ENCODE results near the gene ARHGAP28. TPM values are rescaled to one million over a fixed set of nuclear protein-coding genes. Genes with fewer than 3 reads are reported as not detected.

ARHGAP28 gene
- total RNA-seq, 3 donors from 2014 or later, result 2.0 to 6.8 (median 2.6) TPM

DNA sequence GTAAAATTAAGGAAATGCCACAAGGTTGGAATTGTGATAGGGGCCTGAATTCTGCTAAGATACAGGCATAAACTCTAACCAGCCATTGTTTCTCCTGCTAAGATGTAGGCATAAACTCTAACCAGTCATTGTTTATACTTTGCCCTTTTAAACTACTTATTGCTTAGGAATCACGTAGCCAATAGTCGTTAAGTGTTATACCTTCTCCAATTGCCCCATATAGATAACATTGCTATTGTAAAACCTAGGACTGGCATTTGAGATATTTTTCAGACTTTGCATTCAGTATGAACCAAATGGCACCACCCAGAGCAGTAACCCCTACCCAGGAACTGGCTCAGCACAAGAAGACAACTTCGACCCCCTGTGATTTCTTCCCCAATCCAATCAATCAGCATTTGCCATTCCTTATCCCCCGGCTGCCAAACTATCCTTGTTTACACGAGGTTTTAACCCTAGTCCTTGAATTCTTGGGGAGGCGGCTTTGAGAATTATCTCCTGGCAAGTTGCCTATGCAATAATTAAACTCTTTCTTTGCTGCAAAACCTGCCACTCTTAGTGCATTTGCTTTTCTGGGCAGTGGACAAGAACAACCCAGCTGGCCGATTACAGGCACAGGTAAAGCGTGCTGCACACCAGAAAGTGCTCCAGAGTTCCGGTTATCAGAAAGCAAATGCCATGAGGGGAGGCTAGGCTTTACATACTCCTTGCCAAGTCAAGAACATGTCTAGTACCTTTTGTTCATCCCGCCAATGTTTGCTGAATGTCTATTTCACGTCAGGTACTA is 220.5 kb downstream of the ARHGAP28 start:
- peak in 1 of 3 donors; percentile 52 for DNase-seq

DNA sequence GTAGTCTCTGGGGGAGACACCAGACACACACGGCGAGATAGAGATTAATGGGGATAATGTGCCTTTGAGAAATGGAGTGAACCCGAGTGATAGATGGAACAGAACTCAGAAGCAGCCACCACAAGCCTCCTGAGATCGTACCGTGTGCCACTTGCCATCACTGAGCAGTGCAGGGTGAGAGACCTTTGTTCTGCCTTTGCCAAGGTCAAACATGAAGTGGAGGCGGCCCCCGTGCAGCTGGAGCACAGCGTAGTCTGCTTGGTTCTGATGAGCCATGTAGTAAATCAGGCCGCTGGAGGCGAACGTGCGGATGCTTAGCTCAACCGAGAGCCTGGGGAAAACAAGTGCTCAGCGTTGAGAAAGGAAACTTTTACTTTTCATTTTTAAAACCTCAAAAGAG is 221.1 kb downstream of the ARHGAP28 start:
- Histone ChIP-seq H3K9me3 (no peaks in the 10 kb centered on the region), H3K4me1 (ENCODE audit: low read depth) (peaks cover 33% of the 10 kb centered on the region), H3K36me3 (ENCODE audit: low read depth) (no peaks in the 10 kb centered on the region), H3K4me3 (no peak overlapping the region)
- ATAC-seq (no peak), DNase-seq (peak in 2 of 3 donors; percentile 40 to 51)
- TF ChIP-seq, protein P1, sequence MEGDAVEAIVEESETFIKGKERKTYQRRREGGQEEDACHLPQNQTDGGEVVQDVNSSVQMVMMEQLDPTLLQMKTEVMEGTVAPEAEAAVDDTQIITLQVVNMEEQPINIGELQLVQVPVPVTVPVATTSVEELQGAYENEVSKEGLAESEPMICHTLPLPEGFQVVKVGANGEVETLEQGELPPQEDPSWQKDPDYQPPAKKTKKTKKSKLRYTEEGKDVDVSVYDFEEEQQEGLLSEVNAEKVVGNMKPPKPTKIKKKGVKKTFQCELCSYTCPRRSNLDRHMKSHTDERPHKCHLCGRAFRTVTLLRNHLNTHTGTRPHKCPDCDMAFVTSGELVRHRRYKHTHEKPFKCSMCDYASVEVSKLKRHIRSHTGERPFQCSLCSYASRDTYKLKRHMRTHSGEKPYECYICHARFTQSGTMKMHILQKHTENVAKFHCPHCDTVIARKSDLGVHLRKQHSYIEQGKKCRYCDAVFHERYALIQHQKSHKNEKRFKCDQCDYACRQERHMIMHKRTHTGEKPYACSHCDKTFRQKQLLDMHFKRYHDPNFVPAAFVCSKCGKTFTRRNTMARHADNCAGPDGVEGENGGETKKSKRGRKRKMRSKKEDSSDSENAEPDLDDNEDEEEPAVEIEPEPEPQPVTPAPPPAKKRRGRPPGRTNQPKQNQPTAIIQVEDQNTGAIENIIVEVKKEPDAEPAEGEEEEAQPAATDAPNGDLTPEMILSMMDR (IDR thresholded peaks at IDR 0.05), result no peak
- intact Hi-C loops (cut with DNase I, micrococcal nuclease), result no loop called here

More for the DNA sequence above, 220.5 kb downstream of the ARHGAP28 start:
- Histone ChIP-seq H3K36me3 (ENCODE audit: low read depth) (no peaks in the 10 kb centered on the region), H3K4me3 (no peak overlapping the region), H3K9me3 (no peaks in the 10 kb centered on the region), H3K4me1 (ENCODE audit: low read depth) (peaks cover 33% of the 10 kb centered on the region)
- TF ChIP-seq, protein P1 (IDR thresholded peaks at IDR 0.05), result no peak
- intact Hi-C loops (cut with DNase I, micrococcal nuclease), result no loop called here
- peak; percentile 66 for ATAC-seq

DNA sequence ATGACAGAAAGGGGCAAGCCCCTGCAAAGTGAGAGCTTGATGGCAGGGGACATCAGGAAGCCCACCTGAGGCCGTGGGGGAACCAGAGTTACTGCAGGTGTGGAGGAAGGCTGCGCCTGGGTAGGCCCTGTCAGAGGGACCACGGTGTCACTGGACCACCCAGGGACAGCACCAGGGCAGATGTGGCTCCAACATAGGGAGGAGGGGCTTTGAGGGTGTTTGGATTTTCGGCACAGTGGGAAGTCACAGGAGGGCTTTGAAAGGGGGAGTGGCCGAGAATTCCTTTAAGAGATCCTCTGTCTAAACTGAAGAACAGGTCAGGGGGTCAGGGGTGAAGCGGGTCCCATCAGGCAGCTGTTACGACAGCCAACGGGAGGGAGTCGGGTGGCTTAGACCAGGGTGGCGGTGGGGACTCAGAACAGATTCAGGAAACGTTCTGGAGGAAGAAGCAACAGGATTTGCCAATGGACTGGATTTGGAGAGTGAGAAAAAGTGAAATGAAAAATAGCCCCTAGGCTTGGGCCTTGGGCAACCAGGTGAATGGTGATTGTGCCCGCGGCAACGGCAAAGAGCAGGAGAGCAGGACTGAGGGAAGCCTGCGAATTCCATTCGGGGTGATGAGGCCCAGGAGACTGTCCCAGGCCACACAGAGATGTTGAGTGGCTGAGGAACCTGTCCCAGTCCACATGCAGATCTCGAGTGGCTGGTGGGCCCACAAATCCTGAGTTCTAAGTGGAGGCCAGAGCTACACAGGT is 222.0 kb downstream of the ARHGAP28 start:
- no peak for ATAC-seq
- Histone ChIP-seq H3K36me3 (ENCODE audit: low read depth) (no peaks in the 10 kb centered on the region), H3K4me3 (no peak overlapping the region), H3K9me3 (no peaks in the 10 kb centered on the region), H3K4me1 (ENCODE audit: low read depth) (peaks cover 33% of the 10 kb centered on the region)
- no peak for DNase-seq
- TF ChIP-seq, protein P1 (IDR thresholded peaks at IDR 0.05), result no peak
- intact Hi-C loops (cut with DNase I, micrococcal nuclease), result no loop called here

DNA sequence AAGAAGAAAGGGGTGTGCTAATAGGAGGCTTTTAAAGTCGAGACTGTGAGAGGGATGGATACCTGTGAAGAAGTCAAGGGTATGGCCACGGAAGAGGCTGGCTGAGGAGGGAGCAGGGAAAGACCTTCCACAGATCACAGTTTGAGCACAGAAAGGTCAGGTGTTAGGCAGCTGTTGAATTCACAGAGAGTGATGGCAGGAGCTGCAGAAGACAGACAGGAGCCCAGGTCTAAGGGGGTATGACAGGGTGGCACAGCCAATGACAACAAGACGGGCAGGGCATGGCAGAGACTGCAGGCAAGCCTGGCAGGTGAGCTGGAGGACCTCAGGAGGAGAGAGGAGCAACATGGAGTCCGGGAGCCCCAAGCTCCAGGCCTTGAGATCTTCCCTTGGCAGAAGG is 225.0 kb downstream of the ARHGAP28 start:
- no peak for DNase-seq
- no peak for ATAC-seq

DNA sequence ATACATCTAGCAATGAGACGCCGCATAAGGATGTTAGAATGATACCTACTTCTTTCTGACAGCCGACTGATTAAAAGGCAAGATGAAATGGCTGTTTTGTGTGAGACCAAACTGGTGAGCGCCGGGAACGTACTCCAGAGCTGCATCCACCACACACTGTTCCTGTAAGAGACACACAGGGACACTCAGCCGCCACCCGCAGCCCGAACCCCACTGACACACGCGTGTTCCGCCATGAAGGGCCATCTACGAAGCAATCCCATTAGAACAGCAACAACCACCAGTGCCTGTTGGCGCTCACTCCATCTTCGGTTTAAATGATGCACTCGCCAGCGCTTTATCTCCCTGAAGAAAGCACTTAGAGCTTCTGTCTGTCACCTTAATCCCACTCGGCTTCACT is 225.8 kb downstream of the ARHGAP28 start:
- intact Hi-C loops (cut with DNase I, micrococcal nuclease), result no loop called here
- H3K4me1 ChIP-seq (ENCODE audit: low read depth), result peaks cover 5% of the 10 kb centered on the region
- no peak for ATAC-seq
- no peak overlapping the region for H3K4me3 ChIP-seq
- no peaks in the 10 kb centered on the region for H3K36me3 ChIP-seq (ENCODE audit: low read depth)
- no peak for DNase-seq
- TF ChIP-seq, protein P1 (IDR thresholded peaks at IDR 0.05), result no peak
- no peaks in the 10 kb centered on the region for H3K9me3 ChIP-seq

More for the DNA sequence above, 225.0 kb downstream of the ARHGAP28 start:
- Histone ChIP-seq H3K9me3 (no peaks in the 10 kb centered on the region), H3K4me1 (ENCODE audit: low read depth) (peaks cover 10% of the 10 kb centered on the region), H3K36me3 (ENCODE audit: low read depth) (no peaks in the 10 kb centered on the region), H3K4me3 (no peak overlapping the region)
- TF ChIP-seq, protein P1 (IDR thresholded peaks at IDR 0.05), result no peak
- intact Hi-C loops (cut with DNase I, micrococcal nuclease), result no loop called here

Data from mucosa of descending colon (tissue), 3 donors.